A549 treated with CORT108297 at 1 μM for 4 hours (cell line): ENCODE results near the gene KATNA1. TPM values are rescaled to one million over a fixed set of nuclear protein-coding genes. Genes with fewer than 3 reads are reported as not detected.

ENCODE experiments used
- total RNA-seq: library from RNA; stranded (reverse); fragments of 200-300 nt; extraction: Qiagen RNA extraction; gene quantifications from 5 replicates; pipeline ENCODE4 v1.2.3, GENCODE V29; 2022

KATNA1 gene
- total RNA-seq, result 9.4 to 12.9 TPM (median 10.7 TPM) in 5 replicates

DNA sequence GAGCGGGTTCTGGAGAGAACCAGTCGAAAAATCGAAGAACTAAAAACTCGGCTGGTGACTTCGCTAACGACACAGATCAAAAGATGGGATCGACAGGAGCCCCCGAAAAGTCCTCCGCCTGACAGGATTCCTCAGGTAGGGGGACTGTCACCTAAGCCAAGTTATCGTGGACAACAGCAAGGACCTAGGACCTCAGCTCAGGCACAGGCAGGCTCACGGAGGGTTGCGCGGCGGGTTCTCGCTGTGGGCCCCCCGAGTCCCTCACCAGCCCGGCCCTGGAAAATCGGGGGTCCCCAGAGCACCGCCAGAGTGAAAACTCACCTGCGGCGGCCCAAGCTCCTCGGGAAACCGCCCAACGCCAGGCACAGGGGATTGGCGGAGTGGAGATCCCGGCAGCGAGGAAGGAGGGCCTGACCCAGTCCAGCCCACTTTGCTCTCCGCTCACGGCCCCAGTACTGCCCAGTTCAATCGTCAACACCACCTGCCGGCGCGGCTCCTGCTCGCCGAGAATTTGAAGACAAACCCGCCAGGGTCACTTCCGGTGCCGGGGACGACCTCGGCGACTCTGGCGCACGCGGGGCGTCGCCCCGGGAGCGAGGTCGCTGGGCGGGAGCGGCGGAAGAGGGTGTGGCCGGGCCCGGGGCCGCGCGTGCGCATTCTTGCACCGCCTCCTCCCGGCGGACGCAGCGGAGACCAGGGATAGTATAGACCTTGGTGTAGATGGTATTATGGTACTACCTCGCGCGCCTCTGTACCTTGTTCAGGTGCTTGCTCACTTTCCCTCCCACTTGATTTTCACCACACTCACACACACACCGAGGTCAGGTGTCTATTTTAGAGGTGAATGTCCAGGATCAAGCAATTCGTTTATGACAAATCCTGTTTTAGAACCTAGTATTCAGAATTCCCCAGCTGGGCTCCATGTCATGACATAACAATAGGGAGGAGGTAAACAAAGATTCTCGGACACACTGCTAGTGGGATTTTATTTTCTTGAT is at the start of gene KATNA1:
TSS of gene KATNA1 (minus strand) at position 567 of the 998 bp plus-strand sequence. CDS start 10,167 bp downstream, outside the sequence.

GRCh38 chr6:149565527-149566409 is 82.7 kb downstream of the KATNA1 start, which contains the start of gene GINM1:
TSS of gene GINM1 (plus strand) at chr6:149566375. CDS start at chr6:149566415, 40 bp downstream.

DNA sequence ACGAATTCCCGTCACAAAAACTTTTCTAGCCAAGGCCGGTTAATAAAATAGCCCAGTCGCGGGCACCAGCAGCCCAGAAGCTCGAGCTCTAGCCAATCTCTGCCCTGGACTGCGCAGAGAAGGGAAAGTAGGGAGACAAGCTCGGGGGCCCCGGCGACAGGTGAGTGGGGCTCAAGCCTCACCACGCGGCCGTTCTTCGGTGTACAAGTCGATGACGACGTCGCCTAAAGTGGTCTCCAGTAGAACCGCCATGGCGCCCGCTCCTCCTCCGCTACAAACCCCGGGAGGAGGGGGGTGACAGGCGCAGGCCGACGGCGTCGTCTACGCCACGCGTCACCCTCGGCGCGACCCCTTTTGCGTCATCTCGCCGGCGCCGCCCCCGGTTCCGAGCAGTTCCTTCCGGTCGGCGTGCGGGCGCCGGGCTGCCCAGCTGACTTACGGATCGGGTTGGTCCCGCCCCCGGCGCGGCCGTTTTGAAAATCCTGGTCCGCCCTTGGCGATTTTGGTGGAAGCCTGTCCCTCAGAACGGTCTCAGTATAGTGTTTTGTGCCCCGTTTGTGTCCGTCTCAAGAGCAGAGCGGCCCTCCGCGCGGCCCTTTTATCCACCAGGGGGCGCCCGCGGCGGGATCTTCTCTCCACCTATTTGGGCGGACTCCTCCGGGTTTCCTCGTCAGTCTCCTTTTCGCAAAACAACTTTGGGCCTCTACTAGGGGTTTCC is 102.6 kb downstream of the KATNA1 start, which contains the start of gene PPIL4:
TSS of gene PPIL4 (minus strand) at position 290 of the 718 bp plus-strand sequence. CDS start at position 252, 38 bp downstream.

Other genes with a start within 250 kb of the KATNA1 start
- 0.11 TPM in 1 of 5 replicates, not detected in the others for gene SUMO4, start 248.5 kb downstream of the KATNA1 start, total RNA-seq
- 0.06 to 0.40 TPM (median 0.10 TPM) in 5 replicates for gene ZC3H12D, start 163.7 kb downstream of the KATNA1 start, total RNA-seq
- gene PPIL4, start 102.7 kb downstream of the KATNA1 start, total RNA-seq, result 11.6 to 23.4 TPM (median 14.2 TPM) in 5 replicates
- 24.7 to 33.7 TPM (median 26.1 TPM) in 5 replicates for gene GINM1, start 82.3 kb downstream of the KATNA1 start, total RNA-seq
- gene LATS1, start 69.4 kb upstream of the KATNA1 start, total RNA-seq, result 5.2 to 8.1 TPM (median 7.4 TPM) in 5 replicates
- gene NUP43, start 97.8 kb upstream of the KATNA1 start, total RNA-seq, result 13.1 to 16.4 TPM (median 14.9 TPM) in 5 replicates
- 85.0 to 99.9 TPM (median 88.8 TPM) in 5 replicates for gene PCMT1, start 101.0 kb upstream of the KATNA1 start, total RNA-seq
- 31.8 to 44.2 TPM (median 37.9 TPM) in 5 replicates for gene LRP11, start 215.6 kb upstream of the KATNA1 start, total RNA-seq
- gene RAET1E, start 249.4 kb upstream of the KATNA1 start, total RNA-seq, result 2.2 to 3.7 TPM (median 2.6 TPM) in 5 replicates